Upper lobe of left lung (tissue), 4 donors: ENCODE results near the gene PIGU.

Experiments used
- EP300 ChIP-seq, 4 donors: sonication (generic); formaldehyde crosslinking; IDR thresholded peaks; one replicate each; pipeline ENCODE4 v1.5.1; 2017; ENCODE audit warnings: antibody characterized with exemption in 4 of 4, control low read depth in 2 of 4
- POLR2A ChIP-seq, 4 donors: fragments of 450-650 bp; IDR thresholded peaks; one replicate each; pipeline ENCODE4 v1.5.1; 2016 to 2017; ENCODE audit warnings: antibody characterized with exemption in 4 of 4, mild to moderate bottlenecking in 2 of 4
- POLR2AphosphoS5 ChIP-seq, 2 donors: sonication (generic); formaldehyde crosslinking; IDR thresholded peaks; one replicate each; pipeline ENCODE4 v1.5.1; 2017; ENCODE audit warnings: antibody characterized with exemption in 2 of 2
- TF ChIP-seq, protein P1 (sequence below), 6 experiments: fragments of 450-650 bp in 4 of 6; fragments of 200-600 bp in 2 of 6; sonication (generic) in 2 of 6; IDR thresholded peaks; one replicate each; pipeline ENCODE4 v1.5.1; 2016 to 2019; ENCODE audit warnings: antibody characterized with exemption in 6 of 6

- TF ChIP-seq POLR2A (IDR thresholded peaks at IDR 0.05) (no peak), POLR2AphosphoS5 (IDR thresholded peaks at IDR 0.05) (no peak), EP300 (IDR thresholded peaks at IDR 0.05) (no peak)
- TF ChIP-seq, protein P1, sequence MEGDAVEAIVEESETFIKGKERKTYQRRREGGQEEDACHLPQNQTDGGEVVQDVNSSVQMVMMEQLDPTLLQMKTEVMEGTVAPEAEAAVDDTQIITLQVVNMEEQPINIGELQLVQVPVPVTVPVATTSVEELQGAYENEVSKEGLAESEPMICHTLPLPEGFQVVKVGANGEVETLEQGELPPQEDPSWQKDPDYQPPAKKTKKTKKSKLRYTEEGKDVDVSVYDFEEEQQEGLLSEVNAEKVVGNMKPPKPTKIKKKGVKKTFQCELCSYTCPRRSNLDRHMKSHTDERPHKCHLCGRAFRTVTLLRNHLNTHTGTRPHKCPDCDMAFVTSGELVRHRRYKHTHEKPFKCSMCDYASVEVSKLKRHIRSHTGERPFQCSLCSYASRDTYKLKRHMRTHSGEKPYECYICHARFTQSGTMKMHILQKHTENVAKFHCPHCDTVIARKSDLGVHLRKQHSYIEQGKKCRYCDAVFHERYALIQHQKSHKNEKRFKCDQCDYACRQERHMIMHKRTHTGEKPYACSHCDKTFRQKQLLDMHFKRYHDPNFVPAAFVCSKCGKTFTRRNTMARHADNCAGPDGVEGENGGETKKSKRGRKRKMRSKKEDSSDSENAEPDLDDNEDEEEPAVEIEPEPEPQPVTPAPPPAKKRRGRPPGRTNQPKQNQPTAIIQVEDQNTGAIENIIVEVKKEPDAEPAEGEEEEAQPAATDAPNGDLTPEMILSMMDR (IDR thresholded peaks at IDR 0.05), result no peak
These were observed 144.1 kb downstream of the PIGU start for GRCh38 chr20:34532756-34533155.
